HCT116 (cell line): ENCODE results near the gene SLC23A3. TPM values are rescaled to one million over a fixed set of nuclear protein-coding genes. Genes with fewer than 3 reads are reported as not detected.

Source experiments
- ATAC-seq: fragments of 200-7000 bp; cut with Tn5 transposase; 2 replicates; pipeline ENCODE4 v1.9.1; 2020; ENCODE audit warnings: mild to moderate bottlenecking, moderate library complexity
- BruUV-seq: library from RNA; stranded (reverse); fragments of 400-500 nt; replicated peaks from 2 replicates; lab custom pipeline; 2021; lab: Mats Ljungman, UMichigan
- CTCF ChIA-PET: fragments of 300-600 bp; sonication (Branson Sonifier 250); formaldehyde crosslinking; loops from one replicate; lab custom pipeline; 2021; ENCODE audit warnings: antibody characterized with exemption; lab: Charles Lee
- POLR2A ChIA-PET: fragments of 300-600, 350-600 bp; sonication (Branson Sonifier 250); formaldehyde crosslinking; loops from one replicate; lab custom pipeline; 2021; ENCODE audit warnings: antibody characterized with exemption; lab: Charles Lee
- RAD21 ChIA-PET, 2 experiments: fragments of 300-600 bp; sonication (Branson Sonifier 250); formaldehyde crosslinking; loops; one replicate each; lab custom pipeline; 2023; ENCODE audit warnings: low total read pairs in 2 of 2; ENCODE audit not compliant: uncharacterized antibody in 2 of 2, unreplicated experiment in 2 of 2, low non-redundant PET in 1 of 2; lab: Charles Lee
- DNase-seq: peaks from one replicate; pipeline ENCODE4 v3.0.0-alpha.2; 2010; ENCODE audit warnings: low read depth, low spot score
- H2AFZ ChIP-seq: fragments of 200-600 bp; shearing (Covaris generic), sonication (generic); 2 replicates; pipeline ENCODE4 v1.6.1; 2017; ENCODE audit warnings: low read depth, mixed run types, mixed read lengths, antibody characterized with exemption, low read length; ENCODE audit not compliant: poor library complexity, severe bottlenecking
- H3K27ac ChIP-seq: 2 replicates; pipeline ENCODE4 v1.5.1; 2012; ENCODE audit warnings: low read depth, low read length
- H3K27me3 ChIP-seq: fragments of 200-600 bp; sonication (generic); 2 replicates; pipeline ENCODE4 v1.6.1; 2016; ENCODE audit warnings: mixed run types, low read length, mixed read lengths; ENCODE audit not compliant: insufficient read depth
- H3K36me3 ChIP-seq, 2 experiments: fragments of 200-500 bp in 1 of 2; fragments of 200-600 bp in 1 of 2; sonication (Bioruptor generic) in 1 of 2; sonication (generic) in 1 of 2; 2 replicates each; pipeline versions ENCODE4 v1.5.1 to v1.6.1; 2014 to 2016; ENCODE audit warnings: low read length in 2 of 2, inconsistent platforms in 1 of 2, mixed read lengths in 1 of 2, mixed run types in 1 of 2; ENCODE audit not compliant: insufficient read depth in 2 of 2, control insufficient read depth in 1 of 2
- H3K4me1 ChIP-seq, 2 experiments: fragments of 200-600 bp in 1 of 2; sonication (generic) in 1 of 2; 2 replicates each; pipeline versions ENCODE4 v1.5.1 to v1.6.1; 2012 to 2017; ENCODE audit warnings: low read length in 2 of 2, inconsistent platforms in 1 of 2, mild to moderate bottlenecking in 1 of 2, mixed read lengths in 1 of 2, mixed run types in 1 of 2, moderate library complexity in 1 of 2; ENCODE audit not compliant: insufficient read depth in 2 of 2, control insufficient read depth in 1 of 2
- H3K4me2 ChIP-seq: fragments of 200-600 bp; sonication (generic); 2 replicates; pipeline ENCODE4 v1.6.1; 2017; ENCODE audit warnings: mixed run types, low read length, mixed read lengths
- H3K4me3 ChIP-seq, 2 experiments: fragments of 200-600 bp in 1 of 2; sonication (generic) in 1 of 2; replicated peaks in 1 of 2; 2 replicates each; pipeline ENCODE4 v1.5.1; 2011 to 2016; ENCODE audit warnings: low read length in 2 of 2, control low read depth in 1 of 2, low read depth in 1 of 2, mild to moderate bottlenecking in 1 of 2, mixed read lengths in 1 of 2, mixed run types in 1 of 2
- H3K79me2 ChIP-seq: fragments of 200-600 bp; sonication (generic); 2 replicates; pipeline ENCODE4 v1.6.1; 2017; ENCODE audit warnings: mild to moderate bottlenecking, mixed run types, low read length, moderate library complexity, mixed read lengths; ENCODE audit not compliant: insufficient read depth
- H3K9ac ChIP-seq: fragments of 200-600 bp; sonication (generic); 2 replicates; pipeline ENCODE4 v1.6.1; 2016; ENCODE audit warnings: low read length, mixed read lengths
- H3K9me2 ChIP-seq: fragments of 200-600 bp; sonication (generic), shearing (Covaris generic); 2 replicates; pipeline ENCODE4 v1.6.1; 2017; ENCODE audit warnings: mixed run types, mild to moderate bottlenecking, moderate library complexity; ENCODE audit not compliant: insufficient read depth
- H3K9me3 ChIP-seq, 2 experiments: fragments of 200-500 bp in 1 of 2; fragments of 200-600 bp in 1 of 2; sonication (Bioruptor generic) in 1 of 2; sonication (generic) in 1 of 2; 2 replicates each; pipeline ENCODE4 v1.6.1; 2014 to 2017; ENCODE audit warnings: low read length in 2 of 2, mixed read lengths in 2 of 2, inconsistent platforms in 1 of 2, low read depth in 1 of 2, mild to moderate bottlenecking in 1 of 2, mixed run types in 1 of 2, moderate library complexity in 1 of 2; ENCODE audit not compliant: control insufficient read depth in 1 of 2, insufficient read depth in 1 of 2
- H4K20me1 ChIP-seq: fragments of 200-600 bp; sonication (generic), shearing (Covaris generic); 2 replicates; pipeline ENCODE4 v1.6.1; 2017; ENCODE audit warnings: mixed run types, mild to moderate bottlenecking, moderate library complexity; ENCODE audit not compliant: insufficient read depth
- CBX3 ChIP-seq: IDR thresholded peaks from 2 replicates; pipeline ENCODE4 v1.6.1; 2012; ENCODE audit warnings: low read depth
- CEBPB ChIP-seq: IDR thresholded peaks from 2 replicates; pipeline ENCODE4 v1.6.1; 2012; ENCODE audit warnings: low read depth
- EGR1 ChIP-seq: IDR thresholded peaks from 2 replicates; pipeline ENCODE4 v1.6.1; 2012; ENCODE audit warnings: low read depth
- ELF1 ChIP-seq: IDR thresholded peaks from 2 replicates; pipeline ENCODE4 v1.6.1; 2012; ENCODE audit warnings: low read depth, borderline replicate concordance
- EZH2 ChIP-seq: fragments of 200-600 bp; sonication (generic); IDR thresholded peaks from 2 replicates; pipeline ENCODE4 v1.6.1; 2017; ENCODE audit warnings: antibody characterized with exemption, mixed run types
- MAX ChIP-seq: IDR thresholded peaks from 2 replicates; pipeline ENCODE4 v1.6.1; 2012
- POLR2A ChIP-seq: IDR thresholded peaks from 2 replicates; pipeline ENCODE4 v1.7.0; 2011; ENCODE audit warnings: borderline replicate concordance; ENCODE audit not compliant: insufficient read depth, insufficient read length; ENCODE audit errors: extremely low read depth
- POLR2AphosphoS5 ChIP-seq: IDR thresholded peaks from 2 replicates; pipeline ENCODE4 v1.6.1; 2011; ENCODE audit warnings: mild to moderate bottlenecking, low read depth, low read length, moderate library complexity
- RAD21 ChIP-seq: IDR thresholded peaks from 2 replicates; pipeline ENCODE4 v1.6.1; 2012; ENCODE audit warnings: low read depth, mild to moderate bottlenecking
- SIN3A ChIP-seq: IDR thresholded peaks from 2 replicates; pipeline ENCODE4 v1.6.1; 2012; ENCODE audit warnings: low read depth
- SP1 ChIP-seq: IDR thresholded peaks from 2 replicates; pipeline ENCODE4 v1.6.1; 2012; ENCODE audit warnings: low read depth
- SRF ChIP-seq: IDR thresholded peaks from 2 replicates; pipeline ENCODE4 v1.6.1; 2012; ENCODE audit warnings: low read depth
- YY1 ChIP-seq: IDR thresholded peaks from 2 replicates; pipeline ENCODE4 v1.6.1; 2011; ENCODE audit warnings: low read length, low read depth, moderate library complexity, mild to moderate bottlenecking; ENCODE audit not compliant: insufficient replicate concordance; ENCODE audit errors: extremely low read depth
- ZBTB33 ChIP-seq: IDR thresholded peaks from 2 replicates; pipeline ENCODE4 v1.6.1; 2011; ENCODE audit warnings: mild to moderate bottlenecking, low read length, moderate library complexity; ENCODE audit not compliant: insufficient replicate concordance; ENCODE audit errors: extremely low read depth
- ZFX ChIP-seq: fragments of 450-650 bp; IDR thresholded peaks from 2 replicates; pipeline ENCODE4 v1.6.1; 2017
- ZNF274 ChIP-seq: fragments of 200-500 bp; sonication (Bioruptor generic); IDR thresholded peaks from 2 replicates; pipeline ENCODE4 v1.6.1; 2014; ENCODE audit warnings: mild to moderate bottlenecking, low read depth, low read length, inconsistent platforms
- intact Hi-C: fragments of 100-400 bp; cut with micrococcal nuclease; formaldehyde crosslinking; loops from 2 replicates; pipeline ENCODE4 v1.10.0; 2022
- total RNA-seq: library from RNA; stranded (reverse); gene quantifications from one replicate; pipeline ENCODE4 v1.2.1, GENCODE V29; 2021; ENCODE audit not compliant: unreplicated experiment
- TF ChIP-seq, protein P1 (sequence below): IDR thresholded peaks from 2 replicates; pipeline ENCODE4 v1.6.1; 2012
- TF ChIP-seq, protein P2 (sequence below), 3 experiments: fragments of 200-600 bp in 1 of 3; sonication (generic) in 1 of 3; IDR thresholded peaks in 2 of 3; conservative IDR thresholded peaks in 1 of 3; 2 replicates each; pipeline ENCODE4 v1.5.1; 2012 to 2017; ENCODE audit warnings: low read depth in 2 of 3, low read length in 2 of 3, antibody characterized with exemption in 1 of 3, borderline replicate concordance in 1 of 3, control low read depth in 1 of 3, mild to moderate bottlenecking in 1 of 3, mixed read lengths in 1 of 3, mixed run types in 1 of 3, moderate library complexity in 1 of 3; ENCODE audit not compliant: insufficient read depth in 1 of 3

SLC23A3 gene
- total RNA-seq, 1 experiment from 2014 or later = 4.8 TPM

GRCh38 chr2:219218732-219219701 is 49.2 kb upstream of the SLC23A3 start, which contains the start of gene ABCB6:
ABCB6 (minus strand) TSS chr2:219218958; CDS start chr2:219218673, 285 bp downstream.
- Histone ChIP-seq H3K27ac (peak within 1 kb of the TSS; percentile 81), H3K4me2 (peak within 1 kb of the TSS; percentile 100), H3K79me2 (no peaks in the 10 kb centered on the region), H3K9me3 (no peaks in the 10 kb centered on the region), H3K27me3 (no peaks in the 10 kb centered on the region), H3K4me1 (peaks cover 9 to 37% of the 10 kb centered on the region in 2 experiments; a peak in 3 of 4 replicates), H4K20me1 (no peaks in the 10 kb centered on the region), H3K9me2 (no peaks in the 10 kb centered on the region), H3K4me3 (peak within 1 kb of the TSS; percentile 56 to 70), H3K36me3 (peaks cover 11 to 21% of the 10 kb centered on the region in 2 experiments; a peak in 3 of 4 replicates), H2AFZ (no peak within 1 kb of the TSS), H3K9ac (peak within 1 kb of the TSS; percentile 76)
- intact Hi-C loops = loop anchor here (1.0 kb wide), 1 partner anchor 55 kb away; no protein-coding TSS in a partner anchor
- ChIA-PET CTCF (interaction anchor here (0.6 to 2.7 kb wide), 5 partner anchors 12 to 76 kb away, joined by 3 to 12 read pairs (median 4); partner anchors contain the start of gene ZFAND2B), POLR2A (no interaction called here), RAD21 (interaction anchor here in 1 of 2 experiments (1.5 kb wide), 1 partner anchor 43 kb away, joined by 5 read pairs; the partner anchor contains the start of gene CNPPD1)
- ATAC-seq = peak; percentile 80
- BruUV-seq = TSS peak; percentile 56
- peak; percentile 70 for DNase-seq
- TF ChIP-seq, protein P1, sequence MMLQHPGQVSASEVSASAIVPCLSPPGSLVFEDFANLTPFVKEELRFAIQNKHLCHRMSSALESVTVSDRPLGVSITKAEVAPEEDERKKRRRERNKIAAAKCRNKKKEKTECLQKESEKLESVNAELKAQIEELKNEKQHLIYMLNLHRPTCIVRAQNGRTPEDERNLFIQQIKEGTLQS = no peak
- TF ChIP-seq CBX3 (no peak), EGR1 (no peak; the same call in 1 of the 2 replicates), CEBPB (no peak), ZFX (peak; percentile 87), YY1 (no peak), SIN3A (peak; percentile 80; the same call in 1 of the 2 replicates), EZH2 (no peak), RAD21 (no peak), ZNF274 (no peak), SP1 (peak; percentile 52; the same call in 1 of the 2 replicates), POLR2AphosphoS5 (peak; percentile 73), ZBTB33 (no peak), ELF1 (no peak), MAX (peak; percentile 95), SRF (no peak), POLR2A (no peak)
- TF ChIP-seq, protein P2, sequence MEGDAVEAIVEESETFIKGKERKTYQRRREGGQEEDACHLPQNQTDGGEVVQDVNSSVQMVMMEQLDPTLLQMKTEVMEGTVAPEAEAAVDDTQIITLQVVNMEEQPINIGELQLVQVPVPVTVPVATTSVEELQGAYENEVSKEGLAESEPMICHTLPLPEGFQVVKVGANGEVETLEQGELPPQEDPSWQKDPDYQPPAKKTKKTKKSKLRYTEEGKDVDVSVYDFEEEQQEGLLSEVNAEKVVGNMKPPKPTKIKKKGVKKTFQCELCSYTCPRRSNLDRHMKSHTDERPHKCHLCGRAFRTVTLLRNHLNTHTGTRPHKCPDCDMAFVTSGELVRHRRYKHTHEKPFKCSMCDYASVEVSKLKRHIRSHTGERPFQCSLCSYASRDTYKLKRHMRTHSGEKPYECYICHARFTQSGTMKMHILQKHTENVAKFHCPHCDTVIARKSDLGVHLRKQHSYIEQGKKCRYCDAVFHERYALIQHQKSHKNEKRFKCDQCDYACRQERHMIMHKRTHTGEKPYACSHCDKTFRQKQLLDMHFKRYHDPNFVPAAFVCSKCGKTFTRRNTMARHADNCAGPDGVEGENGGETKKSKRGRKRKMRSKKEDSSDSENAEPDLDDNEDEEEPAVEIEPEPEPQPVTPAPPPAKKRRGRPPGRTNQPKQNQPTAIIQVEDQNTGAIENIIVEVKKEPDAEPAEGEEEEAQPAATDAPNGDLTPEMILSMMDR (IDR thresholded peaks at IDR 0.05 in 2 of 3, conservative IDR thresholded peaks at IDR 0.05 in 1 of 3; ENCODE audit: borderline replicate concordance in 1 of 3, insufficient read depth in 1 of 3, low read depth in 2 of 3, low read length in 2 of 3) = no peak
